GM23248 (cell line): Measurements from ENCODE around the gene LSM14B.

Source experiments
- EZH2 ChIP-seq: fragments of 200-600 bp; sonication (generic); IDR thresholded peaks from 2 replicates; pipeline ENCODE4 v1.6.1; 2018; ENCODE audit warnings: antibody characterized with exemption, mild to moderate bottlenecking; ENCODE audit not compliant: insufficient read depth, poor library complexity, severe bottlenecking
- EZH2phosphoT487 ChIP-seq: fragments of 200-600 bp; sonication (generic); IDR thresholded peaks from 2 replicates; pipeline ENCODE4 v1.6.1; 2018; ENCODE audit warnings: antibody characterized with exemption, moderate library complexity, mild to moderate bottlenecking, low read depth; ENCODE audit not compliant: insufficient read depth

DNA sequence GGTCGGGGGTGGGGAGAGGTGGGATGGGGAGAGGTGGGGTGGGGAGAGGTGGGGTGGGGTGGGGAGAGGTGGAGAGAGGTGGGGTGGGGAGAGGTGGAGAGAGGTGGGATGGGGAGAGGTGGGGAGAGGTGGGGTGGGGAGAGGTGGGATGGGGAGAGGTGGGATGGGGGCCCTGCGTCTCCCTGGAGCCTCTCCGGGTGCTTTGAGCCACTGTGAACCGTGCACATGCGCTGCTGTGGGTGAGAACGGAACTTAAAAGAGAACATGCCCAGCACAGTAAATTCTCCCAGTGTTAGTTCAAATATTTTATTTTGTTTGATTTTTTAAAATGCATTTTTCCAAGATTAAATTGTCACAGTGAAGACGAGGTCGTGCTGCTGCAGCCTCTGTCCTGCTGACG is 38.0 kb downstream of the LSM14B start:
- TF ChIP-seq EZH2 = no peak
- TF ChIP-seq EZH2phosphoT487 = no peak
